Choroid plexus epithelial cell (primary cell): Measurements from ENCODE around the gene GTF3A.

ENCODE experiments used
- DNase-seq: peaks from one replicate; pipeline ENCODE4 v3.0.0-alpha.2; 2010; ENCODE audit warnings: low read depth
- H3K4me3 ChIP-seq: 2 replicates; pipeline ENCODE4 v1.5.1; 2011; ENCODE audit warnings: low read depth, mild to moderate bottlenecking, control low read depth, low read length, moderate library complexity
- TF ChIP-seq, protein P1 (sequence below): conservative IDR thresholded peaks from 2 replicates; pipeline ENCODE4 v1.5.1; 2011; ENCODE audit warnings: low read depth, mild to moderate bottlenecking, control low read depth, inconsistent platforms, low read length, moderate library complexity

Gene GTF3A

DNA sequence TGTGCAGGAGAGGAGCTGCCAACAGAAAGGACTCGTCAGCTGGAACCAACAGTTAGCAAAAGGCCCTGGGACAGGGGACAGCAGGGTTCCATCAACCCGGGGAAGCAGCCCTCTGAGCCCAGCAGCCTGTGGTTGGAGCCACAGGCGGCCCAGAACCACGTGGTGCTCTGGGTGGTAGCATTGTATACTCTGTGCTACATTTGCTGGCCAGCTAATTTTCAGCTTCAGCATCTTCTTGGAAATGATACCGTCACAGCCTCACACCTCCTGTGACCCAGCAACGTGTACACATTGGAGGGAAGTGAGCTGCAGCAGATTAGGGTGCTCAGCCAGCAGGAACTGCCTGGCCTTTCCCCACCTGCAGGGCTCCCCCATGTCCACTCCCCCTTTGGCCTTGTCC is 39.1 kb downstream of the GTF3A start:
- no peak for DNase-seq
- TF ChIP-seq, protein P1, sequence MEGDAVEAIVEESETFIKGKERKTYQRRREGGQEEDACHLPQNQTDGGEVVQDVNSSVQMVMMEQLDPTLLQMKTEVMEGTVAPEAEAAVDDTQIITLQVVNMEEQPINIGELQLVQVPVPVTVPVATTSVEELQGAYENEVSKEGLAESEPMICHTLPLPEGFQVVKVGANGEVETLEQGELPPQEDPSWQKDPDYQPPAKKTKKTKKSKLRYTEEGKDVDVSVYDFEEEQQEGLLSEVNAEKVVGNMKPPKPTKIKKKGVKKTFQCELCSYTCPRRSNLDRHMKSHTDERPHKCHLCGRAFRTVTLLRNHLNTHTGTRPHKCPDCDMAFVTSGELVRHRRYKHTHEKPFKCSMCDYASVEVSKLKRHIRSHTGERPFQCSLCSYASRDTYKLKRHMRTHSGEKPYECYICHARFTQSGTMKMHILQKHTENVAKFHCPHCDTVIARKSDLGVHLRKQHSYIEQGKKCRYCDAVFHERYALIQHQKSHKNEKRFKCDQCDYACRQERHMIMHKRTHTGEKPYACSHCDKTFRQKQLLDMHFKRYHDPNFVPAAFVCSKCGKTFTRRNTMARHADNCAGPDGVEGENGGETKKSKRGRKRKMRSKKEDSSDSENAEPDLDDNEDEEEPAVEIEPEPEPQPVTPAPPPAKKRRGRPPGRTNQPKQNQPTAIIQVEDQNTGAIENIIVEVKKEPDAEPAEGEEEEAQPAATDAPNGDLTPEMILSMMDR, result no peak
- no peak overlapping the region for H3K4me3 ChIP-seq

DNA sequence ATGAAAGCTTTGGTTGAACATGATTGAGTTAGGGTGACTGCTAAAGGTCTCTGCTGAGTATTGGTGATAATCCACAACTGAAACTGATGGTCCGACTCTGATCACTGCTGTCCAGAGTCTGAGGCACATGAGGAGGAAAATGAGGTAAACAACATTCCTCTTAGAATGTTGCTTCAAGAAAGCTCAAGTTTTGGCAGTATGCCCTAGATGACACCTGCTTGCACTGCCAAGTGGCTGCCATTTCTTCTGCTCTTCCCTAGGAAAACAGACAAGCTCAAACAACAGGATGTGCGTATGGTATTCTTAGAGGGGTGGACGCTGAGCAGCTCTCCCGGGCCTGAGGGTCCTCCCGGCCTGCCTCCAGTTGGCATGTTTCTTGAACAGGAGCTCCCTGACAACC is 41.2 kb downstream of the GTF3A start:
- DNase-seq, result peak; percentile 12
- no peak overlapping the region for H3K4me3 ChIP-seq
- TF ChIP-seq, protein P1, result no peak

DNA sequence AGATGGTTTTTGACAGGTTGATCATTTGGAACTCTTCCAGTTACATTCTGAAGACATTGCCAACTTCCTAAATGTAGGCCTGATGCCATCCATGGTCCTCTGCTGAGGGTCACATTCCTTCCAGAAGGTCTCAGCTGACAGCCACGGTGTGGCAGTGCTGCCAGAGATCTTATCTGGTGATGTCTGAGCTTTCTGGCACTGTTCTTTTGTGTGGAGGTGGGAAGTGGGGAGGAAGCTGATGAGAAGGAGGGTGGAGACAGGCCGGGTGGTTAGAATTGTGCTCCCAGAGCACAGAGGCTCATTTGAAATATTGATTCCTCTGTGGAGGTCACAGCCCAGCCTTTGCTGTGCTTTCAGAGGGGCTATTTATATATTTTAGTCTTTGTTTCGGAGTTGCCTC is 42.1 kb downstream of the GTF3A start:
- DNase-seq, result no peak
- TF ChIP-seq, protein P1, result no peak
- H3K4me3 ChIP-seq, result no peak overlapping the region

DNA sequence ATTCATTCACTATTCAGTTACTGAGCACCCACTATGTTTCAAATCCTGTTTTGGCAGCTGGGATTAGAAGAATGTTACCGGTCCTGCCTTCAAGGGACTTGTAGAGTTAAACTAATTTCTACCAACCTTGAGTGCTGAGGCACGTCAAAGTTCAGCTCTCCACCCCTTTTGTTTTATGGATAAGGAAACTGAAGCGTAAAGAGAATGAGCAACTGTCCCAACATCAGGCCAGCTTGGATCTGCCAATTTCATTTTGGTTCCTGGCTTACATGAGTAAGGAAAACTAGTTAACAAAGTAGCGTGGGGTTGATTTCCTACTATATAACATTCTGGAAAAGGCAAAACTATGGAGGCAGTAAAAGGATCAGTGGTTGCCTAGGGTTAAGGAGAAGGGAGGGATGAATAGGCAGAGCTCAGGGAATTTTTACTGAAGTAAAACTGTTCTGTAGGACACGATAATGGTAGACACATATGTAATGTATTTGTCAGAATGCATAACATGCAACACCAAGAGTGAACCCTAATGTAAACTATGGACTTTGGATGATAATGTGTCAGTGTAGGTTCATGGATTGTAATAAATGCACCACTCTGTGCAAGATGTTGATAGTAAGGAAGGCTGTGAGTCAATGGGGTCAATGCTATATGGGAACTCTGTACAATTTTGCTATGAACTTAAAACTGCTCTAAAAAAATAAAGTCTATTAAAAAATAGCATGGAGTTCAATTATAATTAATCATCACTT is 45.8 kb downstream of the GTF3A start:
- TF ChIP-seq, protein P1, result no peak
- H3K4me3 ChIP-seq, result no peak overlapping the region
- no peak for DNase-seq

DNA sequence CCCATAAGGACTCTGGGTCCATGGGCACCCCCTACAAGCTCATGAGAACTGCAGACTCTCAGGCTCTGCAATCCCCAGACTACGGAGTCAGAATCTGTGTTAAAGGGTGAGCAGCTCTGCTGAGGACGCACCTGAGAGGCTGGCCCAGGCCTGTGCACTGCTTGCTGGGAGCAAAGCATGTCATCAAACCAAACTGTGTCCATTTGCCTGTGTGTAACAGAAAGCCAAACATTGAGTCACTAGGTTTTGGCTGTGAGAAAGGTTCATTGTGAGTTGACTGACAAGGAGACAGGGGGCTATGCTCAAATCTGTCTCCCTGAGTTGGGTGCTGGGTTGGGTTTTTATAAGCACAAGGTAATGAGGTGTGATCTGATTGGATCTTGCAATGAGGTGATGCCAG is 48.0 kb downstream of the GTF3A start:
- DNase-seq, result no peak
- TF ChIP-seq, protein P1, result no peak
- H3K4me3 ChIP-seq, result no peak overlapping the region

DNA sequence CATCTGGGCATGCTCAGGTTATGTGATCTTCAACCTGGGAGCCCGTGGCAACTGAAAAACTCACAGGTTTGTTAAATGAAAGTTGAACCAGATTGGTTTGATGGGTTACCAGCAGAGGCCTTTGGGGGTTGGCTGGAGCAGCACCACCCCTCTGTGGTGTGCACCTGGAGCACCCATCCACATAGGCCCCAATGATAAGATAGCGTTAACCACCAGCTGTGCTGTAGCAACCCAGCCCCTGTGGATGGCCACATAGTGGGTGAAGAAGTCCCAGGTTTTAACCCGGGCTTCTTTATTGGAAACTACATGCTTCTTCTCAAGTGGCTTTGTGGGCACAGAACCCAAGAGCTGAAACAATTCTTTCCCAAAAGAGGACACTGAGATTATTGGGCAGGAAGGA is 48.5 kb downstream of the GTF3A start:
- H3K4me3 ChIP-seq, result no peak overlapping the region
- no peak for DNase-seq
- TF ChIP-seq, protein P1, result no peak

DNA sequence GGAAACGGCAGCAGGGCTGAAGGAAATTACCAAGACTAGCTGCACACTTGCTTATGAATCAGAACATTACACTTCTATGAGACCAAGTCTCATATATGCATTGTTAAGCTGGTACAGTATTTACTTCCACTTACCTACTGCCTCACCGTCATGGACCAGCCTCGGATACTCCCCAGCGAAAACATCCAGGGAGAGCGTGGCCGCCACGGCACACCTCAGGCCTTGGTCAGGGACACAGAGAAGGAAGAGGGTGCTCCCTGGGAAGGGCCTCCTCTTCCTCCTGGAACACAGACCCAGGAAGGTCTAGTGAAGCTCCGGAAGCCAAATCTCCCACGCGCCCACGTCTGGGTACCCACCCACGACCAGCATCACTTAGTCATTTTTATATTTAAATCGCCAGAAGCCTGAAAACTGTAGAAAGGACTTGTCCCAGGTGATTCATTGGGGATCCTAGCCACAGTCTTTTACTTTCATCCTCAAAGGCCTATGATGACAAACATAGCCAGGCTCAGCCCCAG is 50.4 kb downstream of the GTF3A start:
- DNase-seq, result no peak
- TF ChIP-seq, protein P1, result no peak
- H3K4me3 ChIP-seq, result no peak overlapping the region
